Kidney (tissue), 22 donors: ENCODE measurements around the gene MFRP. TPM values are rescaled to one million over a fixed set of nuclear protein-coding genes. Genes with fewer than 3 reads are reported as not detected.
A peak's percentile ranks its signal among the peaks of the same experiment; 100 is the strongest.

Experiments
- DNase-seq, 5 donors: peaks; one replicate each; pipeline ENCODE4 v3.0.0-alpha.2; 2013 to 2020
- FAIRE-seq: peaks from 2 replicates; lab custom pipeline; 2012; peaks lifted over from hg19 to GRCh38; lab: Jason Lieb, UNC
- H3K27ac ChIP-seq, 2 donors: one replicate each; pipeline ENCODE4 v1.7.0; 2013; ENCODE audit warnings: low read depth in 2 of 2, low read length in 2 of 2, inconsistent platforms in 1 of 2
- H3K27me3 ChIP-seq: one replicate; pipeline ENCODE4 v1.7.1; 2013; ENCODE audit warnings: low read length, inconsistent platforms; ENCODE audit not compliant: control insufficient read depth, insufficient read depth
- H3K36me3 ChIP-seq, 3 donors: one replicate each; pipeline versions ENCODE4 v1.7.0 to v1.7.1; 2013; ENCODE audit warnings: low read length in 3 of 3, control low read depth in 1 of 3, inconsistent platforms in 1 of 3; ENCODE audit not compliant: insufficient read depth in 3 of 3, control insufficient read depth in 2 of 3
- H3K4me1 ChIP-seq, 3 donors: one replicate each; pipeline versions ENCODE4 v1.7.0 to v1.7.1; 2013; ENCODE audit warnings: low read length in 3 of 3, inconsistent platforms in 1 of 3, low read depth in 1 of 3; ENCODE audit not compliant: control insufficient read depth in 2 of 3, insufficient read depth in 2 of 3
- H3K4me3 ChIP-seq, 3 donors: one replicate each; pipeline versions ENCODE4 v1.7.0 to v1.8.1; 2013; ENCODE audit warnings: low read length in 3 of 3, control low read depth in 1 of 3, inconsistent platforms in 1 of 3
- H3K9ac ChIP-seq, 3 donors: one replicate each; pipeline versions ENCODE4 v1.7.0 to v1.7.1; 2013; ENCODE audit warnings: low read length in 3 of 3, control low read depth in 1 of 3, inconsistent platforms in 1 of 3
- H3K9me3 ChIP-seq, 3 donors: one replicate each; pipeline versions ENCODE4 v1.7.0 to v1.7.1; 2013; ENCODE audit warnings: low read length in 3 of 3, control low read depth in 1 of 3, inconsistent platforms in 1 of 3; ENCODE audit not compliant: control insufficient read depth in 2 of 3, insufficient read depth in 1 of 3
- intact Hi-C: fragments of 100-400 bp; cut with DNase I; formaldehyde crosslinking; loops from one replicate; pipeline ENCODE4 v1.11.1; 2022
- long read RNA-seq, 10 donors: library from polyadenylated mRNA in 1 of 10; unstranded in 1 of 10; transcript quantifications; one replicate each; pipeline ENCODE4 v2.0.0 and lab custom pipeline, GENCODE V29; 2021 to 2026
- polyA plus RNA-seq: library from polyadenylated mRNA; stranded (reverse); fragments of 350-450 nt; fragmentation: Illumina TruSeq; extraction: RNeasy Lipid Tissue Mini Kit (QIAGEN cat#74804); gene quantifications from one replicate; pipeline ENCODE4 v1.2.3, GENCODE V29; 2014; ENCODE audit warnings: low read depth, low replicate concordance; ENCODE audit not compliant: insufficient read depth
- total RNA-seq: library from RNA; stranded (reverse); fragmentation: NEBNext Ultra II Directional; extraction: Animal tissue kit (Norgen Biotek cat#: 25700); gene quantifications from one replicate; pipeline ENCODE4 v1.2.1, GENCODE V29; 2021
- TF ChIP-seq, protein P1 (sequence below): IDR thresholded peaks from 3 replicates; pipeline ENCODE4 v1.5.1; 2012; ENCODE audit warnings: mild to moderate bottlenecking, moderate library complexity, borderline replicate concordance; ENCODE audit not compliant: insufficient read depth; ENCODE audit errors: extremely low read depth
- donor health status: control.
- donor health status: control.
- donor health status: control.
- donor health status: control.
- donor health status: control.
- donor health status: DM: yes; HTN: yes; CAD: no.
- donor health status: Normal renal cell carcinoma (clear cell type).

MFRP gene
- total RNA-seq (not detected), polyA plus RNA-seq (not detected)
- long read RNA-seq, donor 1 = 0 reads
- long read RNA-seq, donor 2 = 0 reads
- long read RNA-seq, donor 3 = 0 reads
- long read RNA-seq, donor 4 = 0 reads
- long read RNA-seq, donor 5 = 0 reads
- long read RNA-seq, donor 6 = 0 reads
- long read RNA-seq, donor 7, partial matches to known transcripts = 0 of 7 reads
- long read RNA-seq, donor 7, other reads (novel, unspliced or antisense) = 7 of 7 reads
- long read RNA-seq, donor 8 = 0 reads
- long read RNA-seq, donor 9 = 0 reads
- long read RNA-seq, donor 10 = 0 reads

- FAIRE-seq = no peak
- Histone ChIP-seq H3K9ac (no peak within 1 kb of the TSS), H3K27me3 (no peaks in the 10 kb centered on the region), H3K27ac (no peak within 1 kb of the TSS), H3K36me3 (no peaks in the 10 kb centered on the region), H3K9me3 (no peaks in the 10 kb centered on the region), H3K4me1 (no peaks in the 10 kb centered on the region), H3K4me3 (no peak within 1 kb of the TSS)
- intact Hi-C loops = no loop called here
- peak in 1 of 5 donors; percentile 26 for DNase-seq
- TF ChIP-seq, protein P1, sequence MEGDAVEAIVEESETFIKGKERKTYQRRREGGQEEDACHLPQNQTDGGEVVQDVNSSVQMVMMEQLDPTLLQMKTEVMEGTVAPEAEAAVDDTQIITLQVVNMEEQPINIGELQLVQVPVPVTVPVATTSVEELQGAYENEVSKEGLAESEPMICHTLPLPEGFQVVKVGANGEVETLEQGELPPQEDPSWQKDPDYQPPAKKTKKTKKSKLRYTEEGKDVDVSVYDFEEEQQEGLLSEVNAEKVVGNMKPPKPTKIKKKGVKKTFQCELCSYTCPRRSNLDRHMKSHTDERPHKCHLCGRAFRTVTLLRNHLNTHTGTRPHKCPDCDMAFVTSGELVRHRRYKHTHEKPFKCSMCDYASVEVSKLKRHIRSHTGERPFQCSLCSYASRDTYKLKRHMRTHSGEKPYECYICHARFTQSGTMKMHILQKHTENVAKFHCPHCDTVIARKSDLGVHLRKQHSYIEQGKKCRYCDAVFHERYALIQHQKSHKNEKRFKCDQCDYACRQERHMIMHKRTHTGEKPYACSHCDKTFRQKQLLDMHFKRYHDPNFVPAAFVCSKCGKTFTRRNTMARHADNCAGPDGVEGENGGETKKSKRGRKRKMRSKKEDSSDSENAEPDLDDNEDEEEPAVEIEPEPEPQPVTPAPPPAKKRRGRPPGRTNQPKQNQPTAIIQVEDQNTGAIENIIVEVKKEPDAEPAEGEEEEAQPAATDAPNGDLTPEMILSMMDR = no peak
Observed at GRCh38 chr11:119346605-119347004, at the start of gene MFRP. MFRP (minus strand) TSS chr11:119346705; CDS start chr11:119346513, 192 bp downstream.

DNA sequence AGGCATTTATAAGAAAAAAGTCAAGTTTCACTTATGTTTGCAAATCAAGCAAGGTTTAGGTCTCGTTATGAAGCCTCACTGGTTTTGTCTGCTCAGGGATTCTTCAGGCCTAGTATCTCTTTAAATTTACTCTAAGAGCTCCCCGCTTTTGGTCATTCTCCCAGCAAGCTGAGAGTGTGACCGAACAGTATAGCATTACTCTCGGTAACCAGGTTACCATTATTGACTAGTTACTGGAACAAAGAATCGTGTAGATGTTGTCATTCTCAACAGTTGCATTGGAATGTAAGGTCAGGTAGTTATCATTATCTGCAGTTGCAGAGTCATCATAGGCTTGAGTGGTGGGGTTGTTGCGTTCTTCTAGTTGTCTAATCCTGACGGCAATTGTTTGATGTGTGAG, 44.8 kb upstream of the MFRP start:
- intact Hi-C loops = no loop called here
- Histone ChIP-seq H3K4me3 (no peak overlapping the region), H3K27me3 (no peaks in the 10 kb centered on the region), H3K9ac (no peak overlapping the region), H3K36me3 (no peaks in the 10 kb centered on the region), H3K27ac (no peak overlapping the region), H3K9me3 (no peaks in the 10 kb centered on the region), H3K4me1 (no peaks in the 10 kb centered on the region)
- TF ChIP-seq, protein P1 = no peak
- FAIRE-seq = no peak
- DNase-seq = no peak

DNA sequence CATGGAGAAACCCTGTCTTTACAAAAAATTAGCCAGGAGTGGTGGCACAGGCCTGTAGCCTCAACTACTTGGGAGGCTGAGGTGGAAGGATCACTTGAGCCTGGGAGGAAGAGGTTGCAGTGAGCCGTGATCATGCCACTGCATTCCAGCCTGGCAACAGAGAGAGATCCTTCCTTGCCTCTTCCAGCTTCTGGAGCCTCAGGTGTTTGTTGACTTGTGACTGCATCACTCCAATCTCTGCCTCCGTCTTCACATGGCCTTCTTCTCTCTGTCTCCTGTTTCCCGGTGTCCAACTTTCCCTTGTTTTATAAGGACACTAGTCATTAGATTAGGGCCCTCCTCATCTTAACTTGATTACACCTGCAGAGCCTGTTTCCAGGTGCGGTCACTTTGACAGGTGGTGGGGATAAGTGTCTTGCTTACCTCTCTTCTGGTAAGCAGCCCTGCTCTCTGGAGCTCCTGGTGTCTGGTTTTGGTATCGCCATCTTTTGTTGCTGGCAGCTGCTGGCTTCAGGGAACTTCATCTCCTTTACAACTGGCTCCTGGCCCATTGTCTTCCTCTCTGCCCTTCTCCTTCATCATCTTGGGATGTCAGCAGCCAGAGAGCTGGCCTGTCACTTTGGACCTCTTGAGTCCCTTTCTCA, 43.2 kb upstream of the MFRP start:
- DNase-seq = no peak
- no peaks in the 10 kb centered on the region for H3K4me1 ChIP-seq
- H3K4me3 ChIP-seq = no peak overlapping the region
- no peak overlapping the region for H3K27ac ChIP-seq
- H3K36me3 ChIP-seq = no peaks in the 10 kb centered on the region
- intact Hi-C loops = no loop called here
- no peaks in the 10 kb centered on the region for H3K9me3 ChIP-seq
- no peaks in the 10 kb centered on the region for H3K27me3 ChIP-seq
- no peak for FAIRE-seq
- H3K9ac ChIP-seq = no peak overlapping the region
- TF ChIP-seq, protein P1 = no peak
